H1 (cell line): ENCODE results near the gene GAB2. TPM values are rescaled to one million over a fixed set of nuclear protein-coding genes. Genes with fewer than 3 reads are reported as not detected.

Source experiments
- KDM4A ChIP-seq: IDR thresholded peaks from one replicate; pipeline ENCODE4 v1.7.1; 2012; ENCODE audit warnings: low read depth, mild to moderate bottlenecking, moderate library complexity, low read length, inconsistent platforms; ENCODE audit not compliant: severe bottlenecking
- polyA plus RNA-seq, 7 experiments: library from polyadenylated mRNA; depleted of rRNA in 3 of 7; stranded (reverse) in 5 of 7; unstranded in 2 of 7; fragments of >200 nt in 5 of 7; fragments of 200-250 nt in 2 of 7; gene quantifications; 1 replicate in 5 of 7; 2 replicates in 1 of 7; 4 replicates in 1 of 7; pipeline versions ENCODE4 v1.2.1 to v1.2.3, GENCODE V29; 2011 to 2013; ENCODE audit warnings: missing spikeins in 2 of 7, mixed read lengths in 2 of 7
- total RNA-seq: library from RNA; stranded (reverse); fragmentation: NEBNext Ultra II Directional; extraction: Animal tissue kit (Norgen Biotek cat#: 25700); gene quantifications from 2 replicates; pipeline ENCODE4 v1.2.1, GENCODE V29; 2021

GAB2 gene
- total and polyA plus RNA-seq, 2 of the 8 experiments (the other 6 are each of a cell fraction or from before 2014, with no cell fraction given): 6.3 to 14.0 TPM

DNA sequence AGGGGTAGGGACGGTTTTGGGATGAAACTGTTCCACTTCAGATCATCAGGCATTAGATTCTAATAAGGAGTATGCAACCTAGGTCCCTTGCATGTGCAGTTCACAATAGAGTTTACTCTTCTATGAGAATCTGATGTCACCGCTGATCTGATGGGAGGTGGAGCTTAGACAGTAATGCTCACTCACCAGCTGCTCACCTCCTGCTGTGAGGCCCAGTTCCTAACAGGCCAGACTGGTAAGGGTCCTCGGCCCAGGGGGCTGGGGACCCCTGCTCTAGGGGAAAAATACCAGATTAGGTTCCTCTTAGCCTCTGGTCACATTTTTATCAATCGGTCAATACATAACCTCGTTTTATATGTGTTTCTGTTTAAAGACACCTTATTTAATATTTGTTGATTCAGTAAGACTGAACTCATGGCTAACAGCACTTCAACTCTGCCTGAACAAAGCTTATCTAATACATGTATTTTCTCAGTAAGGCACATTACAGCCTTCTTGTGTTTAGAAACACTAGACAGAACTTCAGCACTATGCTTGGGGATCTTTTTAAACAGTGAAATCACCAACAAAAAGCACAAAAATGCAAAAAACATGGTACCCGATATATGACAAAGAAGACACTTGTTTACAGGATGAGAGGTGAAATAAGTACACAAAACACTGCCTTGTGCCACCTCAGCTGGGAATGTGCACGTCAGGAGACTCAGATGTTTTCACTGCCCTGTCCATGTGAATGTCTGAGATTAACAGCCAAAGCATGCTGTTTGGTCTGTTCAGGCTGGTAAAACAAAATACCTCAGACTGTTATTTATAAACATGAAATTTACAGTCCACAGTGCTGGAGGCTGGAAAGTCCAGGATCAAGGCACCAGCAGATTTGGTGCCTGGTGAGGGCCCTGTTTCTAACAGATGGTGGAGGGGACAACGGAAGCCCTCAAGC is 121.4 kb downstream of the GAB2 start (continued):
- TF ChIP-seq KDM4A: no peak
